Activated naive CD8-positive, alpha-beta T cell (primary cell): ENCODE measurements around the gene SIRPD.
"Not testable (repeated sequence)": the region's sequence is repeated elsewhere in the genome, so short reads cannot be mapped to it uniquely, and the experiment has no call there.

Source experiments
- H3K27ac Mint-ChIP-seq: one replicate; pipeline ENCODE4 v1.8.0; 2021; ENCODE audit warnings: mixed read lengths
- H3K27me3 Mint-ChIP-seq: one replicate; pipeline ENCODE4 v1.8.0; 2021; ENCODE audit warnings: mixed read lengths
- H3K36me3 Mint-ChIP-seq: one replicate; pipeline ENCODE4 v1.8.0; 2021; ENCODE audit warnings: mixed read lengths
- H3K4me1 Mint-ChIP-seq: one replicate; pipeline ENCODE4 v1.8.0; 2021; ENCODE audit warnings: low read depth, mixed read lengths
- H3K4me3 Mint-ChIP-seq: one replicate; pipeline ENCODE4 v1.8.0; 2021; ENCODE audit warnings: mild to moderate bottlenecking, mixed read lengths
- H3K9me3 Mint-ChIP-seq: one replicate; pipeline ENCODE4 v1.8.0; 2021; ENCODE audit warnings: low read depth, mixed read lengths

The SIRPD gene

GRCh38 chr20:1557605-1558004, at the start of gene SIRPD:
Gene SIRPD (minus strand): TSS chr20:1557705. CDS start chr20:1557653, 52 bp downstream.
- Mint-ChIP-seq H3K9me3 (peaks cover 5% of the 10 kb centered on the region), H3K4me1 (peaks cover 21% of the 10 kb centered on the region), H3K27me3 (no peaks in the 10 kb centered on the region), H3K27ac (peak within 1 kb of the TSS; percentile 18), H3K4me3 (no peak within 1 kb of the TSS), H3K36me3 (peaks cover 14% of the 10 kb centered on the region)

DNA sequence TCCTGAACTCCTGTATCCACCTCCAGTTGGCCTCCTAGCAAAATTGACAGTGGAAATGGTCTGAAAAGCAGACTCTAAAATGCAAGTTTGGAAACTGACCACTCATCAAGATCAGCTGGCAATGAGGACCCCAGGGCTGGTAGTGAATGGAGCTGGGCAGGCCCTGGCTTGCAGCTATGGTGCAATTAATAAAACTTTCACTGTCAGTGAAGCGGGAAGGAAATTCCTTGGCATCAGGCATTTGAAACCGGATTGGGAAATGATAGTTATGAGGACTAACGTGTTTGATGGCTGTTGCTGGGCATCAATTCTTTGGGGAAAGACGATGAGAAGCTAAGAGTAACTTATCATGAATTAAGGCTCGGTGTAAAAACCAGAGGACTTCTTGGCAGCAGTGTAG, 43.2 kb upstream of the SIRPD start:
- Mint-ChIP-seq H3K9me3 (no peaks in the 10 kb centered on the region), H3K4me1 (no peaks in the 10 kb centered on the region), H3K4me3 (no peak overlapping the region), H3K27ac (no peak overlapping the region), H3K27me3 (no peaks in the 10 kb centered on the region), H3K36me3 (no peaks in the 10 kb centered on the region)

- H3K4me1 Mint-ChIP-seq: no peaks in the 10 kb centered on the region
- no peaks in the 10 kb centered on the region for H3K9me3 Mint-ChIP-seq
- H3K4me3 Mint-ChIP-seq: no peak overlapping the region
- no peak overlapping the region for H3K27ac Mint-ChIP-seq
- no peaks in the 10 kb centered on the region for H3K36me3 Mint-ChIP-seq
- no peaks in the 10 kb centered on the region for H3K27me3 Mint-ChIP-seq
These were observed 37.8 kb upstream of the SIRPD start for GRCh38 chr20:1595333-1595732.

DNA sequence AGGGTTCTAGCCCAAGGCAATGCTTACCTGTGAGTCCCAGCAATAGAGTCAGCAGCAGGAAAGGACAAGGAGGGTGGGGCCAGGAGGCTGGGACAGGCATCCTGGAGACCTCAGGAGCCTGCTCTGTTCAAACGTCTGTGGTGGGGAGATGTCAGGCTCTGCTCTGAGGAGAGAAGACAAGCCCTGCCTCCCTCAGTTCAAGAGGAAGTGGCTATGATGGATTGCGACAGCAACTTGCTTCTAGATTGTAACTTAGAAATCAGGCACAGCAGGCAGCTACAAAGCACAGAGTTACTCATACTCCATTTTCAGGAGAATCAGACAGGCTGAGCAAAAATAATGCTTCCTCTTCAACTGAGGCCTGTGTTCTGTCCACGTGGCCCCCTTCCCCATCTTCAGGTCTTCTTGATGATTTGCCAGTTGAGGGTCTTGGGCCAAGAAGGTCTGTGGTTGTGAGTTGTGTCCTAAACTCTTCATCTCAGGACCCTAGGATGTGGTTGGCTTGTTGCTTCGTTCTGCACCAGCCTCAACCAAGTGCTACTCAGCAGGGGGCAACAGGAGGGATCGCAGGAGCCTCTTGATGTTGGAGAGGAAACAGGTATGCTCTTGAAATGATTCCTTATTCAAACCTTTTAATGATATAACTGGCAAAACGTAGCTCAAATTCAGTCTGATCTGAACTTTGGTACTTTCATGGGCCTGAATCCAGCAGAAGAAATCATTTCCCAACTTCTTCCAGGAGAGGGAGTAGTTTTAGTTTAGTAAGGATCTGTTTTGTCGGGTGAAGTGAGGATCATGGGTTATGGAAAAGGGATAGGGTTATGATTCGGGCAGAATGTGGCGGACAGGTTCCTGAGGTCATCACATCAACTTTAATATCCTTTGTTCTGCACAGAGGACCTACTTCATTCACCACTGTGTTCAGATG, 31.3 kb upstream of the SIRPD start:
- Mint-ChIP-seq H3K27me3 (no peaks in the 10 kb centered on the region), H3K9me3 (no peaks in the 10 kb centered on the region), H3K36me3 (no peaks in the 10 kb centered on the region), H3K4me1 (no peaks in the 10 kb centered on the region), H3K4me3 (no peak overlapping the region), H3K27ac (no peak overlapping the region)

- H3K9me3 Mint-ChIP-seq: no peaks in the 10 kb centered on the region
- no peak overlapping the region for H3K4me3 Mint-ChIP-seq
- H3K27ac Mint-ChIP-seq: no peak overlapping the region
- no peaks in the 10 kb centered on the region for H3K4me1 Mint-ChIP-seq
- no peaks in the 10 kb centered on the region for H3K27me3 Mint-ChIP-seq
- H3K36me3 Mint-ChIP-seq: no peaks in the 10 kb centered on the region
These were observed 30.5 kb upstream of the SIRPD start for GRCh38 chr20:1587781-1588532.

DNA sequence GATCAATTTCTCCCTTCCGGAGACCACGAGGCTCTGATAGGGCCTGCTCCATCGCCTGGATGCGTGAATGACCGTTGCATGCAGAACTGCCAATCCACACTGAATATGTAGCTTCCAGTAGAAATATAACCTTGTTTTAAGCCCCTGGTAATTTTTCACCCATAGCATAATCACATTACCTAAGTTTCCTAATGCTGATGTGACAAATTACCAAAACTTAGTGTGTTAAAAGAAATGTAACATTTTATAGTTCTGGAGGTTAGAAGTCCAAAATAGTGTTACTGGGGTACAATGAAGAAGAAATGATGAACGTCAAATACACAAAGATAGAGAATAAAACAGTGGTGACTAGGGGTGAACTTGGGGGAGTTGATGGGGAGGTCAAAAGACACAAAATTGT, 22.0 kb upstream of the SIRPD start:
- H3K9me3 Mint-ChIP-seq: no peaks in the 10 kb centered on the region
- no peak overlapping the region for H3K27ac Mint-ChIP-seq
- peaks cover 3% of the 10 kb centered on the region for H3K36me3 Mint-ChIP-seq
- peaks cover 15% of the 10 kb centered on the region for H3K4me1 Mint-ChIP-seq
- H3K4me3 Mint-ChIP-seq: no peak overlapping the region
- no peaks in the 10 kb centered on the region for H3K27me3 Mint-ChIP-seq

DNA sequence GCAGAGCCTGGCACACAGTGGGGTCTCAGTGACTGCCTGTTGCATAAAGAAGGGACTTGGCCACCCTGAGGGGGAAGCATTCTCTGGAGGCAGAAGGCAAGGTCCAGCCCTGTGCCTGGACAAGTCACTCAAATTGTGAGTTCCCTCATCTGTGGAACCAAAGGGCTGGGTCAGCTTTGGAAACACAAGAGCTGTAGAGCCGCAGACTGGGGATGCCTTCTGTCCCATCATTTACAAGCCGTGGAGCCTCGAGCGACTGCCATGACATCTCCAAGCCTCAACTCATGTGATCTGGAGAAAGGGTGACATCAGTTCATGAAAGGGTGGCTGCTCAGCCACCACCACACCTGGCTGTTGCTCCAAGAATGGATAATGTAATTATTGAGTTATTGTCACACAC, 20.4 kb upstream of the SIRPD start:
- no peaks in the 10 kb centered on the region for H3K27me3 Mint-ChIP-seq
- H3K27ac Mint-ChIP-seq: no peak overlapping the region
- H3K4me3 Mint-ChIP-seq: no peak overlapping the region
- peaks cover 3% of the 10 kb centered on the region for H3K36me3 Mint-ChIP-seq
- peaks cover 15% of the 10 kb centered on the region for H3K4me1 Mint-ChIP-seq
- H3K9me3 Mint-ChIP-seq: no peaks in the 10 kb centered on the region

GRCh38 chr20:1577313-1577712, 19.8 kb upstream of the SIRPD start:
- H3K4me1 Mint-ChIP-seq: peaks cover 15% of the 10 kb centered on the region
- H3K9me3 Mint-ChIP-seq, H3K27ac Mint-ChIP-seq, H3K4me3 Mint-ChIP-seq, H3K27me3 Mint-ChIP-seq, H3K36me3 Mint-ChIP-seq: not testable (repeated sequence)

- peaks cover 15% of the 10 kb centered on the region for H3K4me1 Mint-ChIP-seq
- peaks cover 3% of the 10 kb centered on the region for H3K36me3 Mint-ChIP-seq
- H3K4me3 Mint-ChIP-seq: no peak overlapping the region
- no peaks in the 10 kb centered on the region for H3K27me3 Mint-ChIP-seq
- H3K27ac Mint-ChIP-seq: no peak overlapping the region
- no peaks in the 10 kb centered on the region for H3K9me3 Mint-ChIP-seq
These were observed 19.1 kb upstream of the SIRPD start for GRCh38 chr20:1576641-1577040.

DNA sequence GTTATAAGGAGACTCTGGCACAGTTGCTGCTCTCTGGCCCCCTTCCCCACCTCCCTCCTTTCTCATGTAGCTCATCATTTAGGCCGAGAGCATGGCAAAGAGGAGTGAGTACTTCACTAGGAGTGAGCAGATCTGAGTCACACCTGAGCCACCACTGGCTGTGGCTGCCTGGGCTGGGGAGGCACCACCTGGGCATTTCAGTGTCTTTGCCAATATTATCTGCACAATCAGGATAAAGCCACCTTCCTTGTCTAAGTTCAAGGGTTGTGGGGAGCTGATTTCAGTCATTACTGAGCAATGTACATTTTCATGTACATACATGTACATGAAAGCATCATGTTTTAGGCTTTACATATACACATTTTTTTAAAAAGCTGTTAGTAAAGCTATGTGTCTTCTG, 18.5 kb upstream of the SIRPD start:
- H3K4me1 Mint-ChIP-seq: peaks cover 15% of the 10 kb centered on the region
- H3K9me3 Mint-ChIP-seq, H3K27ac Mint-ChIP-seq, H3K4me3 Mint-ChIP-seq, H3K36me3 Mint-ChIP-seq, H3K27me3 Mint-ChIP-seq: not testable (repeated sequence)

- not testable (repeated sequence) for H3K27ac Mint-ChIP-seq, H3K4me3 Mint-ChIP-seq, H3K4me1 Mint-ChIP-seq, H3K27me3 Mint-ChIP-seq, H3K36me3 Mint-ChIP-seq, H3K9me3 Mint-ChIP-seq
These were observed 14.1 kb upstream of the SIRPD start for GRCh38 chr20:1571583-1571982.

DNA sequence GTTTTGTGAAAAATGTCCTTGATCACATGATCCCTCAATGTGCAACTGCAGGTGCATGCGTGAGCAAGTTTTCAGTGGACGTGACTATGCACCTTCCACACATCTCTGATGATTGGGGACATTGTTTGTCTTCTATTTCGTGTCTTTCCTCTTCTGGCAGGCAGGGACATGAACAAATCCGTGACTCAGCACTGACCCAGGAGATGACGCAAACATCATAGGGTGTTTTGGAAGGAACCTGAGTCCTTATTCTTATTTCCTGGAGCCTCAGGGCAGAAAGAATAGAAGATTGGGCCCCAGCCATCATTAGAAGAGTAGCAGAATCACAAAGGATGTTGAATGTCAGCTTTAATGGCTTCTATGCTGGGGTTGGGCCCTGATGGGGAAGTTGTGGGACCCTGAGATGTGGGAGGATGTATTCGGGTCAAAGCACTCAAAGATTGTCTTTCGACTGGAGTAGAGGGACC, 11.9 kb upstream of the SIRPD start:
- Mint-ChIP-seq H3K9me3 (no peaks in the 10 kb centered on the region), H3K4me1 (no peaks in the 10 kb centered on the region), H3K4me3 (no peak overlapping the region), H3K27ac (no peak overlapping the region), H3K36me3 (peaks cover 13% of the 10 kb centered on the region), H3K27me3 (no peaks in the 10 kb centered on the region)

DNA sequence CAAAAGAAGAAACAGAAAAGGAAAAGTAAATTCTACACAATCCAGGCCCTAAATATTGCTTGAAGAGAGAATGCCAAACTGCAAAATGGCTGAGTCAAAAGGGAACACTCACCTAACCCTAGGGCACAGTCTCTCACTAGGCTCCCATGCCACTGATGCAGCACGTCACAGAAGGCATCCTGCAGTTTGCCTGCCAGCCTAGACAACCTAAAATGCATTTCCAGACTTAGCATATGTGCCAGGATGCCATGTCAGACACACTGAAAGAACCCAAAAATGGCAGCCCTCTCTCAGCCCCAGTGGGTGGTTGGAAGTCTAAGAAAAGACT, 10.6 kb upstream of the SIRPD start:
- H3K36me3 Mint-ChIP-seq: peaks cover 22% of the 10 kb centered on the region
- no peaks in the 10 kb centered on the region for H3K27me3 Mint-ChIP-seq
- H3K4me1 Mint-ChIP-seq: no peaks in the 10 kb centered on the region
- H3K9me3 Mint-ChIP-seq: no peaks in the 10 kb centered on the region
- H3K4me3 Mint-ChIP-seq: no peak overlapping the region
- H3K27ac Mint-ChIP-seq: no peak overlapping the region

- Mint-ChIP-seq H3K27me3 (no peaks in the 10 kb centered on the region), H3K27ac (no peak overlapping the region), H3K4me1 (peaks cover 3% of the 10 kb centered on the region), H3K9me3 (peaks cover 4% of the 10 kb centered on the region), H3K36me3 (peaks cover 27% of the 10 kb centered on the region), H3K4me3 (no peak overlapping the region)
These were observed 10.1 kb upstream of the SIRPD start for GRCh38 chr20:1567392-1568162.

GRCh38 chr20:1566701-1567100, 9.2 kb upstream of the SIRPD start:
- peaks cover 28% of the 10 kb centered on the region for H3K36me3 Mint-ChIP-seq
- no peak overlapping the region for H3K27ac Mint-ChIP-seq
- H3K4me1 Mint-ChIP-seq: peaks cover 10% of the 10 kb centered on the region
- no peaks in the 10 kb centered on the region for H3K27me3 Mint-ChIP-seq
- peaks cover 5% of the 10 kb centered on the region for H3K9me3 Mint-ChIP-seq
- no peak overlapping the region for H3K4me3 Mint-ChIP-seq
